Right ventricle myocardium inferior (tissue), 1 donor: ENCODE results near the gene ZDHHC5. TPM values are rescaled to one million over a fixed set of nuclear protein-coding genes. Genes with fewer than 3 reads are reported as not detected.
A peak's percentile ranks its signal among the peaks of the same experiment; 100 is the strongest.
"Not testable (repeated sequence)": the region's sequence is repeated elsewhere in the genome, so short reads cannot be mapped to it uniquely, and the experiment has no call there.

Experiments
- ATAC-seq: fragments of 200-7000 bp; cut with Tn5 transposase; one replicate; pipeline ENCODE4 v1.9.1; 2020; ENCODE audit warnings: mild to moderate bottlenecking, moderate library complexity
- DNase-seq: peaks from one replicate; pipeline ENCODE4 v3.0.0; 2021; ENCODE audit errors: missing footprints
- intact Hi-C: fragments of 100-400 bp; cut with DNase I; formaldehyde crosslinking; loops from one replicate; pipeline ENCODE4 v1.11.0; 2022
- total RNA-seq: library from RNA; stranded (reverse); fragmentation: NEBNext Ultra II Directional; extraction: Animal tissue kit (Norgen Biotek cat#: 25700); gene quantifications from one replicate; pipeline ENCODE4 v1.2.1, GENCODE V29; 2021
- donor health status: DM: no; HTN: yes; CAD: no; lungs with severe emphysema.

ZDHHC5 gene
- total RNA-seq, 1 donor from 2014 or later = 44.9 TPM

- no peak for ATAC-seq
- DNase-seq = no peak
- intact Hi-C loops = loop anchor here (5.0 kb wide), 1 partner anchor 867 kb away; the partner anchor contains the start of genes LPXN and ZFP91
Measured at GRCh38 chr11:57709802-57710367, 42.0 kb downstream of the ZDHHC5 start.

DNA sequence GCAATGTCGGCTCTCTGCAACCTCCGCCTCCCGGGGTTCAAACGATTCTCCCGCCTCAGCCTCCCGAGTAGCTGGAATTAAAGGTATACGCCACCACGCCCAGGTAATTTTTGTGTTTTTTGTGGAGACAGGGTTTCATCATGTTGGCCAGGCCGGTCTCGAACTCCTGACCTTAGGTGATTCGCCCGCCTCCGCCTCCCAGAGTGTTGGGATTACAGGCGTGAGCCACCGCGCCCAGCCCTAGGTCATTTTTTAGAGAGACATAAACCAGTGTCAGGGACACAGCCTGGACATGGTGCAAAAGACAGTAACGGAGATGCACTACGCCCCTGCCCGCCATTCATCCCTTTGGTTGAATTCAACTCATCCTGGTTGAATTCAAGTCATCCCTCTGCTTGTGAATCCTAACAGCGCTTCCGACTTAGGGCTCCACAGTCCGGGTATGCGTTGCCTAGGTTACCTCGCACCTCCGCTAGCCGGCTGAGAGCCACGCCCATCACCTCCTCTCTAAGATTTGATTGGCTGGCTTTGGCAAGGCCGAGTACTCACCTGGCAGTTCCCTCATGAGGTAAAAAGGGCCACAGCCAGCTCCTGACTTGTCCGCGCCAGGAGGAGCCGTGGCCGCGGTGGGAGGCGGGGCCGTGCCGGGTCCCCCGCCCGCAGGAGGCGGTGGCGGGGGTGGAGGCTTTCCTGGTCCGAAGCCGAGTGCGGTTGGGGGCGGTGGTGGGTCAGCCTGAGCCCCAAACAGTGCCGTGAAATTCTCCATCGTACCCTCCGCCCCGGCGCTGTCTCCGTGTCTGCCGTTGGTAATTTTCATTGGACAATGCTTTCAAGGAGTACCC, 43.7 kb downstream of the ZDHHC5 start, which contains the start of gene MED19:
Gene MED19, minus strand, starts transcription at position 802 of the 842 bp plus-strand sequence. Its CDS starts 36 bp downstream, at position 766.
- intact Hi-C loops = loop anchor here (2.0 to 5.0 kb wide), 3 partner anchors 29 to 866 kb away; partner anchors contain the start of genes LPXN, SELENOH and ZFP91
- ATAC-seq (no peak), DNase-seq (peak; percentile 91)

DNA sequence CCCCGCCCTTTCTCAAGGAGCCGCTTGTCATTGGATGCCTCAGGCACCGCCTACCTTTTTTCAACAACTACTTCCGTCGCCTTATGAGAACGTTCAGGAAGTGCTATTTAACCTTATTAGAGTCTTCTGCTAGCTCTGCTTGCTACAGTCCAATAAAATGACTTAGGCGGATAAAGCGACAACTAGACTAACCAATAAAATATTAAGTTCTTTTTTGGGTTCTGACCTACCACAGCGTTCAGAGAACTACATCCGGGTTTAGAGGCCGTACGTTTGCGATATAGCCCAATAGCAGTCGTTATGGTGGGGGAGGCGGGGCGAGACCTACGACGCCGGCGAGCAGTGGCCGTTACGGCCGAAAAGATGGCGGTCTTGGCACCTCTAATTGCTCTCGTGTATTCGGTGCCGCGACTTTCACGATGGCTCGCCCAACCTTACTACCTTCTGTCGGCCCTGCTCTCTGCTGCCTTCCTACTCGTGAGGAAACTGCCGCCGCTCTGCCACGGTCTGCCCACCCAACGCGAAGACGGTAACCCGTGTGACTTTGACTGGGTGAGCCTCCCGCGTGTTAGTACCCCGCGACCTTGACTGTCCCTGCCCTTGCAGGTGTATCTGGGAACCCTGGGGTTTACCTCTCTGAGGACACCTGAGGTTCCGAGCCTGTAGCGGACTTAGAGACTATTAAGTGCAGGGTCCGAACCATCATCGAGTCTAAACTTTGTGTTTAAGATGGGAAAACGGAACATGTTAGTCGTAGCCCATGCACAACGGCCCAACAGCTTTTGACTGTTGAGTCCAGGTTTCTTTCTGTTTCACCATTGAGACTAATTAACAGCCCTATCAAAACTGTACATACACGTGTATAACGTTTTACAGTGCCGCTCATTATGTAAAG, 44.6 kb downstream of the ZDHHC5 start, which contains the start of gene TMX2:
Gene TMX2, plus strand, starts transcription at position 338 of the 895 bp plus-strand sequence. Its CDS starts 26 bp downstream, at position 364.
- DNase-seq (peak; percentile 95), ATAC-seq (peak; percentile 97)
- intact Hi-C loops = loop anchor here (2.0 to 5.0 kb wide), 3 partner anchors 28 to 865 kb away; partner anchors contain the start of genes LPXN, SELENOH and ZFP91

DNA sequence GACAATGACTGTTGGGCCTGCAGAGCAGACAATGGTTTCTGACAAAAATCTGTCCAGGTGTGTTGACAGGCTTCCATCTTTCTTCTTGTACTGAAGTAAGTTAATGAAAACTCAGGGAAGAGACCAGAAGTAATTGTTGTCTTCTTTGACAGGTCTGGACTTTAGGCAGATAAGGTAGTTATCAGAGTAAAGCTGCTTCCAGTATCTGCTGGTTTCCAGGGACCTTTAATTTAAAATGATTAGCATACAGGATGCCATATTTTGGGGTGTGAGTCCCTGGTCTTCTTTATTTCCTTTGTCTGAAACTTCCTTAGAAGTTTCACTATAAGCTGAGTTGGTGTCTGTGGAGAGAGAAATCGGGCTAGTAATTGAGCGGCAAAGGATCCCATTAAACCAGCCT, 45.9 kb downstream of the ZDHHC5 start:
- DNase-seq = no peak
- intact Hi-C loops = loop anchor here (2.0 to 5.0 kb wide), 3 partner anchors 27 to 863 kb away; partner anchors contain the start of genes LPXN, SELENOH and ZFP91
- no peak for ATAC-seq

GRCh38 chr11:57716726-57717125, 48.8 kb downstream of the ZDHHC5 start:
- not testable (repeated sequence) for ATAC-seq, DNase-seq

GRCh38 chr11:57727185-57727584, 59.3 kb downstream of the ZDHHC5 start:
- no peak for DNase-seq
- intact Hi-C loops = no loop called here
- ATAC-seq = no peak

More at GRCh38 chr11:57716726-57717125, 48.8 kb downstream of the ZDHHC5 start:
- intact Hi-C loops = not testable (repeated sequence)

GRCh38 chr11:57728829-57729228, 60.9 kb downstream of the ZDHHC5 start:
- intact Hi-C loops = no loop called here
- DNase-seq (no peak), ATAC-seq (no peak)

DNA sequence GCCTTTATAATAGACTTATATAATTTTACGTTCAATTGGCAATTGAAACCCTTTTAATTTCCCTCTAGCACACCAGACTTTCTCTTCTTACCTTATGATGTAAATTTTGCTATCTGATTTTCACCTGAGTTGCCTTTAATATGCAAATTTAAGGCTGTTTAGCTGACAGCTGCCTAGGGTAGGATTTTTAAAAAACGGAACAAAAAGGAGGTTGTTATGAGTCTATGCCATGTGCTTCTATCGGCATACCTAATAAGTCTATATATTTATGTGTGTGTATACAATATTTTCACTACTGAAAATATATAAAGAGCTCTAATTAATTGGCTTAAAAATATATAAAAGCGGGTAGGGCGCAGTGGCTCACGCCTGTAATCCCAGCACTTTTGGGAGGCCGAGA, 61.6 kb downstream of the ZDHHC5 start:
- intact Hi-C loops = no loop called here
- DNase-seq = no peak
- ATAC-seq = no peak

DNA sequence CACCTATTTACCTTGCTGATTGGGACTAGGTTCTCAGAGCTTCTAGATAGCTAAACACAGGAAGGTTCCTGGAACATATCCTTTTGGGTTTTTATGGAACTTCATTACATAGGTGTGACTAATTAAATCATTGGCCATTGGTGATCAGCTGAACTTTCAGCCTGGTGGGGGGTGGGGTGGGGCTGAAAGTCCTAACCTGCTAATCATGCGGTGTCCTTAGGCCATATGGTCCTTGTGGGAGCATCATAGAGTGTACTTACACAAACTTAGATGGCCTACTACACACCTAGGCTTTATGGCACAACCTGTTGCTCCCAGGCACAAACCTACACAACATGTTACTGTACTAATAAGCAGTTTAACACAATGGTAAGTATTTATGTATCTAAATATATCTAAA, 64.7 kb downstream of the ZDHHC5 start:
- DNase-seq (no peak), ATAC-seq (no peak)
- intact Hi-C loops = no loop called here

DNA sequence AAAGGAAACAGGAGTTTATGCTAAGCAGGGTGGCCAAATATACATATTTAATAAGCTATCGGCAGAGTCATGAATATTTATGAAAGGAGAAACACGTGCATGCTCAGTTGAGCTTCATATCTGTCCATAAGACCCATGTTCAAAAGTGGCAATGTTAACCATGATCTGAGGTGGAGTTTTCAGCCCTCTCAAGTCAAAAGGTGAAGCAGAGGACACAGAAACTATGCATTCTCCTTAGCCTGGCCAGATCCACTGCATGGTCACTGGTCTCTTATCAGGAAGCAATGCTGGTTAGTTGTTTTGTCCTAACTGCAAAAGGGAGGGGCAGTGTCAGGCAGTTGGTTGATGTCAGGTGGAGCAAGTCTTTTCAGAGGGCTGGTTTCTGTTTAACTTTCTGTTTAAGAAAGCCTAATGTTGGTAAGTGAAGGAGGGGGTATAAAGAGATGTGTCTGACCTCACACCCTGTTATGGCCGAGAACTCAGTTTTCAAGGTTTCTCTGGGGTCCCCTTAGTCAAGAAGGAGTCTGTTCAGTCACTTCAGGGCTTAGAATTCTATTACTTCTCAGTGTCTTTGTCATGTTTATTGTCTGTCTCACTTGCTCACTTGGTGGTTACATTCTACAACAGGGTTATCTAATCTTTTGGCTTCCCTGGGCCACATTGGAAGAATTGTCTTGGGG, 67.8 kb downstream of the ZDHHC5 start:
- peak; percentile 49 for ATAC-seq
- intact Hi-C loops = no loop called here
- DNase-seq = no peak

GRCh38 chr11:57741132-57742086, 73.5 kb downstream of the ZDHHC5 start, which contains the start of gene SELENOH:
Gene SELENOH (plus strand): TSS chr11:57741491. CDS start chr11:57741596, 105 bp downstream.
- intact Hi-C loops = loop anchor here (2.0 to 10.0 kb wide), 2 partner anchors 29 to 773 kb away; partner anchors contain the start of genes MED19 and TMX2
- peak; percentile 96 for DNase-seq
- peak; percentile 99 for ATAC-seq

GRCh38 chr11:57742087-57742452, 74.2 kb downstream of the ZDHHC5 start:
- ATAC-seq (no peak), DNase-seq (no peak)
- intact Hi-C loops = loop anchor here (10.0 kb wide), 1 partner anchor 773 kb away; no protein-coding TSS in a partner anchor

DNA sequence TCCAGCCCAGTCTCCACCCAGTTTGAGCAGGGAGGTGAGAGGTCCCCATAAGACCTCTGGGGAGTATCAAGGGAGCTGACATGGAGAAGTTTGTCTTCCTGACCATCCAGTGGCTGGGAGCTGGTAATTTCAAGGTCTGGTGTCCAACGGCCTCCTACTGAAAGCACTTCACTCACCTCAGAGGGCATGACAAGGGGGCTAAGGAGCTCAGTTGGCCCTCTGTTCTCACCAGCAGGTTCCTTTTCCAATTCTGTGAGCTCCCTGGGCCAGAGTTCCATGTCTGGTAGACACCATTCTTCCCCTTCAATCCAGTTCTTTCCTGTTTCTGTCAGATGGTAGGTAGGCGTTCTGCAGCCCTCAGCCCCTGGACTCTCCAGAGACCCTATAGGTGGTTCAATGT, 76.4 kb downstream of the ZDHHC5 start:
- intact Hi-C loops = loop anchor here (10.0 kb wide), 1 partner anchor 770 kb away; no protein-coding TSS in a partner anchor
- ATAC-seq = no peak
- DNase-seq = no peak

GRCh38 chr11:57745206-57745605, 77.3 kb downstream of the ZDHHC5 start:
- intact Hi-C loops = loop anchor here (10.0 kb wide), 1 partner anchor 770 kb away; no protein-coding TSS in a partner anchor

DNA sequence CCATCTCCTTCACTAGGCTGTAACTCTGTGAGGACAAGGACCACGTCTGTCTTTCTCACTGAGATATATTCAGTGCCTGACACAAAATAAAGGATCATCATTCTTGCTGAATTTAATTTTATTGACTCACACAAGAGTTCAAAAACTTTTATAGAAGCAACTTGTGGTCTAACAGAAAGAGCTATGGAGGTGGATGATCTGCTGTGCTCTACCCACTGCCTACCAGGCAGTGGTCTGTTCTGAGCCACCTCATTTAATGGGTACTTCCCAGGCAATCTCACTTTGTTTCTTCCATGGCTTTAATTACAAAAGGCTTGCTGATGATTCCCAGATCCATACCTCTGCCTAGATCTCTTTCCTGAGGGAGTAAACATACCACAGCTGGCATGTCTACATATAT, 79.0 kb downstream of the ZDHHC5 start:
- intact Hi-C loops = loop anchor here (10.0 kb wide), 1 partner anchor 768 kb away; no protein-coding TSS in a partner anchor
- ATAC-seq (no peak), DNase-seq (no peak)

More at GRCh38 chr11:57745206-57745605, 77.3 kb downstream of the ZDHHC5 start:
- DNase-seq (no peak), ATAC-seq (no peak)
